ENCODE results near the gene RNF213. TPM values are rescaled to one million over a fixed set of nuclear protein-coding genes. Genes with fewer than 3 reads are reported as not detected.

RNF213 gene
- total and polyA plus RNA-seq, 2 of the 8 experiments (the other 6 are each of a cell fraction or from before 2014, with no cell fraction given) = 33.8 to 62.8 TPM

- TF ChIP-seq, protein P1, sequence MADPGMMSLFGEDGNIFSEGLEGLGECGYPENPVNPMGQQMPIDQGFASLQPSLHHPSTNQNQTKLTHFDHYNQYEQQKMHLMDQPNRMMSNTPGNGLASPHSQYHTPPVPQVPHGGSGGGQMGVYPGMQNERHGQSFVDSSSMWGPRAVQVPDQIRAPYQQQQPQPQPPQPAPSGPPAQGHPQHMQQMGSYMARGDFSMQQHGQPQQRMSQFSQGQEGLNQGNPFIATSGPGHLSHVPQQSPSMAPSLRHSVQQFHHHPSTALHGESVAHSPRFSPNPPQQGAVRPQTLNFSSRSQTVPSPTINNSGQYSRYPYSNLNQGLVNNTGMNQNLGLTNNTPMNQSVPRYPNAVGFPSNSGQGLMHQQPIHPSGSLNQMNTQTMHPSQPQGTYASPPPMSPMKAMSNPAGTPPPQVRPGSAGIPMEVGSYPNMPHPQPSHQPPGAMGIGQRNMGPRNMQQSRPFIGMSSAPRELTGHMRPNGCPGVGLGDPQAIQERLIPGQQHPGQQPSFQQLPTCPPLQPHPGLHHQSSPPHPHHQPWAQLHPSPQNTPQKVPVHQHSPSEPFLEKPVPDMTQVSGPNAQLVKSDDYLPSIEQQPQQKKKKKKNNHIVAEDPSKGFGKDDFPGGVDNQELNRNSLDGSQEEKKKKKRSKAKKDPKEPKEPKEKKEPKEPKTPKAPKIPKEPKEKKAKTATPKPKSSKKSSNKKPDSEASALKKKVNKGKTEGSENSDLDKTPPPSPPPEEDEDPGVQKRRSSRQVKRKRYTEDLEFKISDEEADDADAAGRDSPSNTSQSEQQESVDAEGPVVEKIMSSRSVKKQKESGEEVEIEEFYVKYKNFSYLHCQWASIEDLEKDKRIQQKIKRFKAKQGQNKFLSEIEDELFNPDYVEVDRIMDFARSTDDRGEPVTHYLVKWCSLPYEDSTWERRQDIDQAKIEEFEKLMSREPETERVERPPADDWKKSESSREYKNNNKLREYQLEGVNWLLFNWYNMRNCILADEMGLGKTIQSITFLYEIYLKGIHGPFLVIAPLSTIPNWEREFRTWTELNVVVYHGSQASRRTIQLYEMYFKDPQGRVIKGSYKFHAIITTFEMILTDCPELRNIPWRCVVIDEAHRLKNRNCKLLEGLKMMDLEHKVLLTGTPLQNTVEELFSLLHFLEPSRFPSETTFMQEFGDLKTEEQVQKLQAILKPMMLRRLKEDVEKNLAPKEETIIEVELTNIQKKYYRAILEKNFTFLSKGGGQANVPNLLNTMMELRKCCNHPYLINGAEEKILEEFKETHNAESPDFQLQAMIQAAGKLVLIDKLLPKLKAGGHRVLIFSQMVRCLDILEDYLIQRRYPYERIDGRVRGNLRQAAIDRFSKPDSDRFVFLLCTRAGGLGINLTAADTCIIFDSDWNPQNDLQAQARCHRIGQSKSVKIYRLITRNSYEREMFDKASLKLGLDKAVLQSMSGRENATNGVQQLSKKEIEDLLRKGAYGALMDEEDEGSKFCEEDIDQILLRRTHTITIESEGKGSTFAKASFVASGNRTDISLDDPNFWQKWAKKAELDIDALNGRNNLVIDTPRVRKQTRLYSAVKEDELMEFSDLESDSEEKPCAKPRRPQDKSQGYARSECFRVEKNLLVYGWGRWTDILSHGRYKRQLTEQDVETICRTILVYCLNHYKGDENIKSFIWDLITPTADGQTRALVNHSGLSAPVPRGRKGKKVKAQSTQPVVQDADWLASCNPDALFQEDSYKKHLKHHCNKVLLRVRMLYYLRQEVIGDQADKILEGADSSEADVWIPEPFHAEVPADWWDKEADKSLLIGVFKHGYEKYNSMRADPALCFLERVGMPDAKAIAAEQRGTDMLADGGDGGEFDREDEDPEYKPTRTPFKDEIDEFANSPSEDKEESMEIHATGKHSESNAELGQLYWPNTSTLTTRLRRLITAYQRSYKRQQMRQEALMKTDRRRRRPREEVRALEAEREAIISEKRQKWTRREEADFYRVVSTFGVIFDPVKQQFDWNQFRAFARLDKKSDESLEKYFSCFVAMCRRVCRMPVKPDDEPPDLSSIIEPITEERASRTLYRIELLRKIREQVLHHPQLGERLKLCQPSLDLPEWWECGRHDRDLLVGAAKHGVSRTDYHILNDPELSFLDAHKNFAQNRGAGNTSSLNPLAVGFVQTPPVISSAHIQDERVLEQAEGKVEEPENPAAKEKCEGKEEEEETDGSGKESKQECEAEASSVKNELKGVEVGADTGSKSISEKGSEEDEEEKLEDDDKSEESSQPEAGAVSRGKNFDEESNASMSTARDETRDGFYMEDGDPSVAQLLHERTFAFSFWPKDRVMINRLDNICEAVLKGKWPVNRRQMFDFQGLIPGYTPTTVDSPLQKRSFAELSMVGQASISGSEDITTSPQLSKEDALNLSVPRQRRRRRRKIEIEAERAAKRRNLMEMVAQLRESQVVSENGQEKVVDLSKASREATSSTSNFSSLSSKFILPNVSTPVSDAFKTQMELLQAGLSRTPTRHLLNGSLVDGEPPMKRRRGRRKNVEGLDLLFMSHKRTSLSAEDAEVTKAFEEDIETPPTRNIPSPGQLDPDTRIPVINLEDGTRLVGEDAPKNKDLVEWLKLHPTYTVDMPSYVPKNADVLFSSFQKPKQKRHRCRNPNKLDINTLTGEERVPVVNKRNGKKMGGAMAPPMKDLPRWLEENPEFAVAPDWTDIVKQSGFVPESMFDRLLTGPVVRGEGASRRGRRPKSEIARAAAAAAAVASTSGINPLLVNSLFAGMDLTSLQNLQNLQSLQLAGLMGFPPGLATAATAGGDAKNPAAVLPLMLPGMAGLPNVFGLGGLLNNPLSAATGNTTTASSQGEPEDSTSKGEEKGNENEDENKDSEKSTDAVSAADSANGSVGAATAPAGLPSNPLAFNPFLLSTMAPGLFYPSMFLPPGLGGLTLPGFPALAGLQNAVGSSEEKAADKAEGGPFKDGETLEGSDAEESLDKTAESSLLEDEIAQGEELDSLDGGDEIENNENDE (IDR thresholded peaks at IDR 0.05; ENCODE audit: insufficient replicate concordance, low read length) = no peak
Measured at GRCh38 chr17:80320496-80320895, 59.8 kb downstream of the RNF213 start (continued).

All from H1 (cell line).